Raji (cell line): Measurements from ENCODE around the gene TSPAN6.

ENCODE experiments used
- POLR2A ChIP-seq: IDR thresholded peaks from 2 replicates; pipeline ENCODE4 v1.6.1; 2011; ENCODE audit warnings: low read depth, low read length, control low read depth; ENCODE audit not compliant: insufficient read depth

TSPAN6 gene

DNA sequence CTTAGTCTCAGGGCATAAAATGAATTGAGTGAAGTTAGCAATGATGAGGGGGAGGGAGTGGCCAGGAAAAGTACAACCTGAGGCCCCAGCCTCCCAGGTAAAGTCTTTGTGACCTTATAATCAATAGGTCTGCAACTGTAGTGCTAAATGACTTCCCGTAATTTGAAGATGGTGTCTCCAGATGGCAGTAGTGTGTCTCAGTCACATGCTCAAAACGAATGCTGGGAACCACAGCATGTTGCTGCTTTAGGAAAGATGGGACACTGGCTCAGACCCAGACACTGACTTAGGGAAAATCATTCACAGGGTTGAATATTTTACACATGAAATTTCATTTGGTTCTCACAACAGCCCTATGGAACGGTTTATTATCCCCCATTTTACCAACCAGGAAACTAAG is 17.7 kb upstream of the TSPAN6 start:
- TF ChIP-seq POLR2A = no peak

- no peak for TF ChIP-seq POLR2A
Observed at GRCh38 chrX:100652266-100652665, 15.7 kb upstream of the TSPAN6 start.

- TF ChIP-seq POLR2A = no peak
Observed at GRCh38 chrX:100650841-100651240, 14.2 kb upstream of the TSPAN6 start.

- TF ChIP-seq POLR2A = no peak
Observed at GRCh38 chrX:100649550-100650356, 13.1 kb upstream of the TSPAN6 start.

GRCh38 chrX:100648458-100649417 is 12.1 kb upstream of the TSPAN6 start:
- TF ChIP-seq POLR2A = no peak

DNA sequence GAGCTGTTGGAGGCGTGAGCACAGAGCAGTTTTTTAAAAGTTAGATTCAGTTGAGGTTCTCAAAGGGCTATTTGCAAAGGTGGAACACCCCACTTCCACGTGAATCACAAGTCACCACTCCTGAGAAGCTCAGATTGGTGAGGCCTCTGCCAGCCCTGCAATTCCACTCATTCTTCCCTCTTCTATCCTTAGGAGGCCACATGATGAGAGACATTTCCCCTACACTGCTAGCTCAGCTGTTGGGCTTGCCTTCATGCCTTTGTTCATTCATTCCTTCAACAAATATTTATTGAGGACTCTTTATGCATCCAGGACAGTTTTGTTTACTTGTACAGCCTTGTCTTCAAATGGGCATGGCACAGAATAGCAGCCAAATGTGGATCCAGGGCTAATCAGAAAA is 11.1 kb upstream of the TSPAN6 start:
- no peak for TF ChIP-seq POLR2A

- no peak for TF ChIP-seq POLR2A
Observed at GRCh38 chrX:100647095-100647494, 10.5 kb upstream of the TSPAN6 start.

GRCh38 chrX:100645106-100645505 is 8.5 kb upstream of the TSPAN6 start:
- TF ChIP-seq POLR2A = no peak

DNA sequence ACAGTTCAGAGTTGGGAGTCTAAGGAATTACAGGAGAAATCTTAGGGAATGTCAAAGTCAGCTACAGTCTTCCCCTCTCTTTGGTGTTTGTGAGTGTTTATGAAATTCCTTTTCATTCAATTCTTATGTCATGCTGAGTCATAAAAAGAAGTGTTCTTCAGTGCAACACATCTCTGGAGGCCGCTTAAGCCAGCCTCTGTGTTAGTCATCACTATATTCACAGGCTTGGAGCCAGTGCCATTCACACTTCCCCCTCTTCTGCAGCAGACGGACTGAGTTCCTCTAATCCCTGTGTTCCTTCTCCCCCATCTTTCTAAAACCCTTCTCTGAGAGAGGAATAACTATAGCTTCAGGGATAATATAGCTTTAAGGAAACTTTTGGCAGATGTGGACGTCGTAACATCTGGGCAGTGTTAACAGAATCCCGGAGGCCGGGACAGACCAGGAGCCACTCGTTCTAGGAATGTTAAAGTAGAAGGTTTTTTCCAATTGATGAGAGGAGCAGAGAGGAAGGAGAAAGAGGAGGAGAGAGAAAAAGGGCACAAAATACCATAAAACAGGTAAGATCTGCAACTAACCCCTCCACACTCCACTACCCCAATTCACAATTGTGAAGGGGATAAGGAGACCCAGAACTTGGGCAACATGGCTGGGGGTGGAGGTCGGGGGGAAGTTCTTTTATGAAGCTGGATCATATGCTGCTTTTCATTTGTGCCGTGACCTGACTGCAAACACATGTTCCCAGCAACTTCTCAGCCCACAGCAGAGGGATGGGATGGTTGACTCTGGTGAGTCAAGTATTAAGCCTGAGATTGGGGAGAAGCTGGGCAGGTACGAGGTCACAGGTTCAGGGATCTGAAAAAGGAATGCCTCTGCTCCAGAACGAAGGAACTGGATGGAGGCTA is 7.6 kb upstream of the TSPAN6 start, which contains the start of gene SRPX2:
TSS of gene SRPX2 (plus strand) at position 244 of the 905 bp plus-strand sequence. CDS start 2,124 bp downstream, outside the sequence.
- no peak for TF ChIP-seq POLR2A

GRCh38 chrX:100643212-100643611 is 6.6 kb upstream of the TSPAN6 start:
- TF ChIP-seq POLR2A = no peak

GRCh38 chrX:100642290-100642689 is 5.7 kb upstream of the TSPAN6 start:
- no peak for TF ChIP-seq POLR2A

DNA sequence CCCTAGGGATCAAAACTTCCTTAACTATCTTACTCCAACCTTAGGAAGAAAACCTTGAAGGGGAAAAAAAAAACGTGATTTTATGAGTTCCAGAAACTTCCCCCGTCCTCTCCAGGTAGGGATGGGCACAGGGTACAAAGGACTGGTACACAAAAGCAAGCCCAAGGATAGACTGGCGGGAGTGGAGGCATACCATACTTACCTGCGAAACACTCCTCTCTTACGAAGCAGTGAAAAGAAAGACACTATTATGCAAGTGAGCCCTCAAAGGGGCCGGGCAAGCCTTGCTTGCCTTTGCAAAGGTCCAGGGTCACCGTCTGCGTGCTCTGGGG is 651 bp downstream of the TSPAN6 start:
- TF ChIP-seq POLR2A = no peak

GRCh38 chrX:100635040-100635439 is 1.6 kb downstream of the TSPAN6 start:
- TF ChIP-seq POLR2A = no peak

- no peak for TF ChIP-seq POLR2A
Observed at GRCh38 chrX:100625985-100626491, 10.6 kb downstream of the TSPAN6 start.

DNA sequence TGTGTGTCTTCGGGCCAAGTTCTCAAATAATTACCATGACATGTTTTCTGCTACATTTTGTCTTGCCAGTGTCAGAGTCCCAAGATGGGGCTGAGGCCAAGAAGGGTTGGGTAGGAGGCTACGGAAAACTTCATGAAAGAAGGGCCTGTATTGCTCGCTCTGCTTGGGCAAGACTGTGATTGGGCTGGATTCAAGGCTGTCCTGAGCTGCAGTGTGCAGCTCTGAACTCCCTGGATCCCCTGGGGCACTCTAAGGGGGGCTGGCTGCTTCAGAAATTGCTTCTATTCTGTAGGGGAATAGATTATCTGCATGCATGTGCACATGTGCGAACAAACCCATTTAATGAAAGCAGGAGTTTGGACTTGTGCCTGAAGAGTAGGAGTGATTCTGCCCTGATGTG is 13.6 kb downstream of the TSPAN6 start:
- TF ChIP-seq POLR2A = no peak
